ENCODE measurements around the gene DST.
"Not testable (repeated sequence)": the region's sequence is repeated elsewhere in the genome, so short reads cannot be mapped to it uniquely, and the experiment has no call there.

DST gene

GRCh38 chr6:56570413-56571359 is 72.0 kb downstream of the DST start:
- DNase-seq, result no peak

GRCh38 chr6:56567501-56567900 is 75.2 kb downstream of the DST start:
- no peak for DNase-seq

DNA sequence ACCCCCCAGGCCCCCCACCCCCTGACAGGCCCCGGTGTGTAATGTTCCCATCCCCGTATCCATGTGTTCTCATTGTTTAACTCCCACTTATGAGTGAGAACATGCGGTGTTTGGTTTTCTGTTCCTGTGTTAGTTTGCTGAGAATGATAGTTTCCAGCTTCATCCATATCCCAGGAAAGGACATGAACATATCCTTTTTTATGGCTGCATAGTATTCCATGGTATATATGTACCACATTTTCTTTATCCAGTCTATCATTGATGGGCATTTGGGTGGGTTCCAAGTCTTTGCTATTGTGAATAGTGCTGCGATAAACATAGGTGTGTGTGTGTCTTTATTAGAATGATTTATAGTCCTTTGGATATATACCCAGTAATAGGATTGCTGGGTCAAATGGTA is 80.0 kb downstream of the DST start:
- not testable (repeated sequence) for DNase-seq

DNA sequence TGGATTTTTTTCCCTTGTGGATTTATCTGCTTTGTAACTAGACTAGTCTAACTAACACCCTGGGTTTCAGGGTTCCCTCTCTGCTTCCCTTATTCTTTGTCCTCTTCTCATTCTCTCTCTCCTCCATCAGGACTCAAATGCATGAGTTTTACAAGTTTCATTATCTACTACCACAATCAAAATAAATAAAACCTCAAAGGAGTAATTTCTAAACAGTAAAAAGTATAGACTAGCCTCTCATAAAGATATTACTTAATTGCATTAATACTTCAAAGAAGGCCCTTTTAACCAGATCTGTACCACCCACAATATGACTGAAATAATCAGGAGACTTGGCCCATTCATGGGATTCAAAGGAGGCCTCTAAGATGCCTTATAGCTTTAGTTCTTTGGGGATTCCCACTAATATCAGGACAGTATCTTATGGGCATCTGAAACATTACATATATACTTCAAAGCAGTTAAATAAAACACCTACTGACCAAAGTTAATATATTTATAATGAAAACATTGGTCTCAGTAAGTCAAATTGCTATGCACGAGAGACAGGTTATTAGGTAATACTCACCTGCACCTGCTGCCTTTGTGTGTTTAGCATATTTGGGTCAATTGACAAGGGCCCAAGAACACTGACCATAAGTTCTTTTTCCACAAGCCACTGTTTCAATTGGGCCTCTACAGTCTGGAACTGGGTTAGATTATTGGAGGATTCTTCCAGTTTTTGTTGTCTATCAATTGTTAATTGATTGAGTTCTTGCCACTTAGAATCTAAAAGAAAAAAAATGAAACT is 85.7 kb downstream of the DST start:
- no peak for DNase-seq

GRCh38 chr6:56555438-56555872 is 87.2 kb downstream of the DST start:
- DNase-seq, result no peak

DNA sequence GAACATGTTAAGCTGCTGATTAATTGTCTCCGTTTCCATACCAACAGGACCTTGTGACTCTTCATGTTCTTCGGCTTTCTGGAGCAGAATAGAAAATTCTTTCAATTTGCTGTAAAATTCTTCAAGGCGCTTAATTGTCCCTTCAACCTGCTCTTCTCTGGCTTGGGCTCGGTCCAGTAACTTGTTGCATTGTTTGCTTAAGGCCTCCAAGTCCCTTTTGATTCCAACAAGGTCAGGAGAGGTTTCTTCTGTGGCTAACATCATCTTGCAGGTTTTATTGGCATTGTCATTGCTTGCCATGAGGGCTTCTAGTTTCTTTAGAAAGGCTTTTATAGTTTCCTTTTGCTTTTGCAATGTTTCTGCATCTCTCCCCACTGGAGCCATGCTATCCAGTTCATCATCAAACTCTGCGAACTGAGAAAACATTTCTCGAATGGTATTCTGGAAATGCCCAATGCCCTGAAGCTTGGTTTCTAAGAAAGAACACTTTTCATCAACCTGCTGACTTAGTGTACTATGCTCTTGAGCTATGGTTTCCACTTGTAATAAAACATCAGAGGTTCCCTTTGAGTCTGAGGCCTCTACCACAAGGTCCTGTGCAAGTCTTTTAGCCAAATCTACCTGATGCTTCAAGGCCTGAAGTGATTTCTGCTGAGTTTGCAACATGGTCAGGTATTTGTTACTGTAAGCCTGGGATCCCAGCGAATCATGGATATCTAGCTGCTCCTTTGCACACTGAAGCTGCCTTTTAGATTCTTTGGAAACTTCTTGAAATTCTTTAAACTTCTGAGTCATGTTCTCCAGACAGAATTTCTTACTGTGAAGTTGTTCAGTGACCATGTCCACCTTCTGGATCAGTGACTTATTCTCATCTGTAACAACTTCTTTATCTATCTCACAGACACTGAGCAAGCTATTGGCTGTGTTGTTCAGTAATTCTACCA is 90.2 kb downstream of the DST start:
- no peak for DNase-seq

- DNase-seq, result no peak
Observed at GRCh38 chr6:56551409-56552120, 91.1 kb downstream of the DST start.

- no peak for DNase-seq
Observed at GRCh38 chr6:56550301-56550700, 92.4 kb downstream of the DST start.

- no peak for DNase-seq
Observed at GRCh38 chr6:56549014-56549413, 93.7 kb downstream of the DST start.

- DNase-seq, result no peak
Observed at GRCh38 chr6:56547687-56548086, 95.0 kb downstream of the DST start.

DNA sequence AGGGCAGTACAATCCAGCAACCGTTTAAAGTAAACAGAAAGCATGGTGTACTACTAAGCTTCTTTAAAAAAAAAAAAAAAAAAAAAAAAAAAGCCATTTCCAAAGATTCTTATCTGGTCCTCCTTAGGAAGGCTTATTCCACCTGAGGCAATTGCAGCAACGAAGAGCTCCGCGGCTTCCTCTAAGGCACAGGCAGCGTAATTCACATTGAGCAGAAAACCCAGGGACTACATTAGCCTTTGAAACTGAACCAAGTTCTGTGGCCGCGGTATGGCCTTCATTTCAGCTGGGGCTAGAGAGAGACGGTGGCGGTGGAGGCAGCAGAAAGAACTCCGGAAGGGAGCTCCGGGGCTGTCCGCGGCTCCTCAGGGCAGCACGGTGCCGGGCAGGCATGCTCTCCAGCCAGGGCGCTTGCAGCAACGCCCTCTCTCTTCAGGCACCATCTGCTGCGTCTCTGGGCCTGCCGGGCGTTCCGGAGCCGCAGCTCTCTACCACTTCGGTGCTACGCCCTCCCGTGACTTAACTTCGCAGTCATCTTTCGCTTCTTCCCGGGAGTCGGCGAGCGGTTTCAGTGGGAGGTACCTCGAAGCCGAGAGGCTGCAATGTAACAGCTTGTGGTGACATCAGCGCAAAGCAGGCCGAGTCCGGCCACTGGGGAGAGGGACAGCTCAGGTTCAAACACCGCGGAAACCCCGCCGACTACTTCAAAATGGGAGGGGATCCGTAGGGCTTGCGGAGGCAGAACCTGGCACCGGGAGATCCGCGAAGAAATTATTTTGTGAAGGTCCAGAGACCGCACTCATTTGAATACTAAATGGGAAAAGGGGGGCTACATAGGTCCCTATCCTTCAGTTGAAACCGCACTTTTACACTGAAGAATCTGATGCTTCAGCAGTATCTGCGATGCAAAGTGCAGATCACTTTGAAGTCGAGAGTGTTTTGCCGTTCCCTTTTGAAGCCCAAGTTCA is 100.0 kb downstream of the DST start:
- DNase-seq, result peak; percentile 36

- DNase-seq, result no peak
Observed at GRCh38 chr6:56541741-56542360, 100.8 kb downstream of the DST start.

DNA sequence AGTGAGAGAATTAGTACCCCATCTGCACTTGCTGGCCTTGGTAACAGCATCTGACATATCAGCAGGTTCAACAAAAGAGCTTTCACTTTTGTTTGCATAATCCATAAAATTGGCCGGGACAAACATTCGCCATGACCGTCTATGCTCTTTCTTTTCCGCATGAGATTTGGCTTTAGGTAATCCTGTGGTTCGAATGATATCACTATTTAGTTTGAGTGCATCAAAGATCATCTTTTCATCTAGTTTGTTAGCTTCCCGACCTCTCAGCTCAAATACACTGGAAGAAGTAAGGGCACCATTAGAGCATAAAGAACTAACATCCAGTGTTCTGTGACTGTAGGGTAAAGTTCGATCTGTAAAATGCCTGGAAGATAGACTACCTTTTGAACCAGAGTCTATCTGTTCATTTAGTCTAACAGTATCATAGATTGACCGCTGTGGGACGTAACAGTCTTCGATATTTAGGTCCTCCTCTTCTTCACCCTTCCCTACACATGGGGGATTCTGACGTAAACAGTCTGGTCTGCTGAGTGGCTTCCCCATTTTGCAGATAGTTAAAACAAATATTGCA is 101.6 kb downstream of the DST start:
- no peak for DNase-seq

GRCh38 chr6:56540232-56541029 is 102.3 kb downstream of the DST start:
- DNase-seq, result no peak

DNA sequence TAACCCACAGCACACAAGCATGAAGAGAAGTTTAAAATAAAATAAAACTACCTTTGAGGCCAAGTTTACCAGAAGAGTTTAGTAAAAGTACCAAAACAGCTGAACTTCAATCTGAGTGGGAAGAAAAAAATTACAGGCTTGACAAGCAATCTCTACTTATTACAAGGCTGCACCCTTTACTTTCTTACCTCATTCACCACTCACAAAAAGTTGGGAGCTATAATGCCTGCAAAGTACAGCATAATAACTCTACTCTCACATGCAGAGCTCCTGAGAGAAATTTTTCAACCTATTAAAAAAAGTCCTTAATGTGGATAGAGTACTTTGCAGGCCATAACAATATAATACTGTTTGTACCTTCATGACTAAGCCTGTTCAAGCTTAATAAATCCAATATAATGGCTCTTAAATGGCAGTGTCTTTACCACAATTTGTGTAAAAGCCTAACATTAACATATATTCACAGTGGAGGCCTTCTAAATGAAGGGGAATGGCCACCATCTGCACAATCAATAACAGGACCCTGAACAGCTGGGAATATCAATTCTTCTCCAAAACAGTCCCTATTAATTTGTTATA is 103.1 kb downstream of the DST start:
- no peak for DNase-seq

GRCh38 chr6:56538851-56539250 is 103.8 kb downstream of the DST start:
- no peak for DNase-seq

- DNase-seq, result no peak
Observed at GRCh38 chr6:56537223-56537770, 105.4 kb downstream of the DST start.

- no peak for DNase-seq
Observed at GRCh38 chr6:56536536-56536935, 106.2 kb downstream of the DST start.

Data from activated CD4-positive, alpha-beta T cell treated with anti-CD3 and anti-CD28 coated beads for 1 hour (primary cell).